Peyer's patch (tissue), 4 donors: ENCODE measurements around the gene MAP4K1. TPM values are rescaled to one million over a fixed set of nuclear protein-coding genes. Genes with fewer than 3 reads are reported as not detected.

Experiments used
- DNase-seq, 3 donors: peaks; one replicate each; pipeline ENCODE4 v3.0.0-alpha.2; 2017 to 2019
- H3K27ac ChIP-seq, 4 donors: fragments of 200-600 bp; sonication (generic); one replicate each; pipeline ENCODE4 v1.5.1; 2016 to 2019
- H3K27me3 ChIP-seq, 2 donors: fragments of 200-600 bp; sonication (generic); one replicate each; pipeline ENCODE4 v1.5.1; 2019
- H3K36me3 ChIP-seq, 3 donors: fragments of 200-600 bp; sonication (generic); one replicate each; pipeline ENCODE4 v1.5.1; 2016 to 2019
- H3K4me1 ChIP-seq, 4 donors: fragments of 200-600 bp; sonication (generic); one replicate each; pipeline ENCODE4 v1.5.1; 2016 to 2019
- H3K4me3 ChIP-seq, 4 donors: fragments of 200-600 bp; sonication (generic); 1 replicate in 3 of 4; 2 replicates in 1 of 4; pipeline ENCODE4 v1.5.1; 2016 to 2019; ENCODE audit warnings: mild to moderate bottlenecking in 1 of 4
- H3K9me3 ChIP-seq, 4 donors: fragments of 200-600 bp; sonication (generic); one replicate each; pipeline ENCODE4 v1.5.1; 2016 to 2019; ENCODE audit warnings: mild to moderate bottlenecking in 1 of 4
- CTCF ChIP-seq, 6 experiments: fragments of 450-650 bp in 4 of 6; fragments of 200-600 bp in 2 of 6; sonication (generic) in 1 of 6; IDR thresholded peaks; one replicate each; pipeline ENCODE4 v1.5.1; 2017 to 2019; ENCODE audit warnings: antibody characterized with exemption in 6 of 6, mild to moderate bottlenecking in 3 of 6, moderate library complexity in 1 of 6
- POLR2A ChIP-seq, 2 donors: fragments of 450-650 bp; IDR thresholded peaks; one replicate each; pipeline ENCODE4 v1.5.1; 2017; ENCODE audit warnings: antibody characterized with exemption in 2 of 2, mild to moderate bottlenecking in 2 of 2, moderate library complexity in 2 of 2
- total RNA-seq, 4 donors: library from RNA; depleted of rRNA; stranded (reverse); fragments of >200 nt; gene quantifications; one replicate each; pipeline ENCODE4 v1.1.0, GENCODE V29; 2016

Gene MAP4K1
- total RNA-seq, 4 donors from 2014 or later: 7.0 to 116 (median 10.4) TPM

- Histone ChIP-seq H3K9me3 (no peaks in the 10 kb centered on the region), H3K4me3 (peak overlapping the region; percentile 67 to 99 (median 88)), H3K27me3 (no peaks in the 10 kb centered on the region), H3K27ac (peak overlapping the region; percentile 91 to 95 (median 92)), H3K4me1 (peaks cover 8 to 62% (median 11%) of the 10 kb centered on the region in 4 donors), H3K36me3 (no peaks in the 10 kb centered on the region)
- DNase-seq: peak in 2 of 3 donors; percentile 83 to 85
- no peak for TF ChIP-seq CTCF (IDR thresholded peaks at IDR 0.05)
- TF ChIP-seq POLR2A (IDR thresholded peaks at IDR 0.05): peak; percentile 68 to 82
Observed at GRCh38 chr19:38649305-38650171, 31.8 kb upstream of the MAP4K1 start.

GRCh38 chr19:38648769-38649304 is 31.1 kb upstream of the MAP4K1 start:
- peaks cover 4 to 55% (median 11%) of the 10 kb centered on the region in 4 donors for H3K4me1 ChIP-seq
- peak overlapping the region; percentile 91 to 95 (median 92) for H3K27ac ChIP-seq
- no peak for DNase-seq
- TF ChIP-seq POLR2A (IDR thresholded peaks at IDR 0.05) (no peak), CTCF (IDR thresholded peaks at IDR 0.05) (no peak)
- H3K27me3 ChIP-seq: no peaks in the 10 kb centered on the region
- no peaks in the 10 kb centered on the region for H3K36me3 ChIP-seq
- H3K4me3 ChIP-seq: peak overlapping the region; percentile 67 to 99 (median 88)
- no peaks in the 10 kb centered on the region for H3K9me3 ChIP-seq

GRCh38 chr19:38647966-38648768 is 30.4 kb upstream of the MAP4K1 start:
- peaks cover 4 to 48% (median 11%) of the 10 kb centered on the region in 4 donors for H3K4me1 ChIP-seq

GRCh38 chr19:38647368-38647965 is 29.7 kb upstream of the MAP4K1 start, which contains the start of gene ACTN4:
TSS of gene ACTN4 (plus strand) at chr19:38647649. CDS start at chr19:38647746, 97 bp downstream.
- TF ChIP-seq CTCF (IDR thresholded peaks at IDR 0.05) (peak in 1 of 6 experiments; percentile 11), POLR2A (IDR thresholded peaks at IDR 0.05) (peak; percentile 99)
- no peaks in the 10 kb centered on the region for H3K27me3 ChIP-seq
- H3K4me3 ChIP-seq: peak within 1 kb of the TSS; percentile 67 to 99 (median 88)
- peak; percentile 98 to 100 (median 100) for DNase-seq
- peak within 1 kb of the TSS; percentile 91 to 95 (median 92) for H3K27ac ChIP-seq
- H3K36me3 ChIP-seq: no peaks in the 10 kb centered on the region
- H3K4me1 ChIP-seq: peaks cover 4 to 45% (median 10%) of the 10 kb centered on the region in 4 donors
- H3K9me3 ChIP-seq: no peaks in the 10 kb centered on the region

More at GRCh38 chr19:38647966-38648768, 30.4 kb upstream of the MAP4K1 start:
- peak in 1 of 3 donors; percentile 62 for DNase-seq
- peak overlapping the region; percentile 67 to 99 (median 88) for H3K4me3 ChIP-seq
- no peaks in the 10 kb centered on the region for H3K27me3 ChIP-seq
- no peaks in the 10 kb centered on the region for H3K36me3 ChIP-seq
- peak overlapping the region; percentile 91 to 95 (median 92) for H3K27ac ChIP-seq
- TF ChIP-seq CTCF (IDR thresholded peaks at IDR 0.05): no peak
- no peak for TF ChIP-seq POLR2A (IDR thresholded peaks at IDR 0.05)
- no peaks in the 10 kb centered on the region for H3K9me3 ChIP-seq

- peaks cover 4 to 17% (median 6%) of the 10 kb centered on the region in 4 donors for H3K4me1 ChIP-seq
- no peak for TF ChIP-seq CTCF (IDR thresholded peaks at IDR 0.05)
- TF ChIP-seq POLR2A (IDR thresholded peaks at IDR 0.05): peak in 1 of 2 donors; percentile 61
- no peak overlapping the region for H3K4me3 ChIP-seq
- peak in 2 of 3 donors; percentile 65 for DNase-seq
- no peaks in the 10 kb centered on the region for H3K27me3 ChIP-seq
- peak overlapping the region in 3 of 4 donors; percentile 52 to 88 (median 78) for H3K27ac ChIP-seq
- no peaks in the 10 kb centered on the region for H3K36me3 ChIP-seq
- H3K9me3 ChIP-seq: no peaks in the 10 kb centered on the region
Observed at GRCh38 chr19:38644719-38645118, 27.0 kb upstream of the MAP4K1 start.
